H9 (cell line): ENCODE results near the gene SV2C. TPM values are rescaled to one million over a fixed set of nuclear protein-coding genes. Genes with fewer than 3 reads are reported as not detected.

Experiments used
- DNase-seq: peaks from one replicate; pipeline ENCODE4 v3.0.0-alpha.2; 2017
- H2AFZ ChIP-seq: one replicate; pipeline ENCODE4 v1.6.1; 2013; ENCODE audit warnings: mild to moderate bottlenecking, low read length, control low read depth, moderate library complexity
- H2AK5ac ChIP-seq: 2 replicates; pipeline ENCODE4 v1.6.1; 2013; ENCODE audit warnings: low read length, control low read depth, mixed read lengths; ENCODE audit not compliant: insufficient read length
- H2BK120ac ChIP-seq: one replicate; pipeline ENCODE4 v1.6.1; 2013; ENCODE audit warnings: low read depth, mild to moderate bottlenecking, low read length, control low read depth, inconsistent platforms; ENCODE audit not compliant: poor library complexity, severe bottlenecking
- H2BK12ac ChIP-seq: 2 replicates; pipeline ENCODE4 v1.6.1; 2013; ENCODE audit warnings: low read length, control low read depth, mixed read lengths, low read depth; ENCODE audit not compliant: insufficient read length
- H2BK15ac ChIP-seq: 2 replicates; pipeline ENCODE4 v1.6.1; 2013; ENCODE audit warnings: low read depth, low read length, control low read depth
- H2BK20ac ChIP-seq: one replicate; pipeline ENCODE4 v1.6.1; 2013; ENCODE audit warnings: low read depth, mild to moderate bottlenecking, low read length, control low read depth, inconsistent platforms; ENCODE audit not compliant: poor library complexity, severe bottlenecking
- H2BK5ac ChIP-seq: 2 replicates; pipeline ENCODE4 v1.6.1; 2013; ENCODE audit warnings: low read length, control low read depth, mixed read lengths; ENCODE audit not compliant: insufficient read length
- H3K14ac ChIP-seq: 2 replicates; pipeline ENCODE4 v1.6.1; 2013; ENCODE audit warnings: low read length, control low read depth; ENCODE audit not compliant: insufficient read depth
- H3K18ac ChIP-seq: 2 replicates; pipeline ENCODE4 v1.6.1; 2013; ENCODE audit warnings: low read depth, mild to moderate bottlenecking, mixed read lengths, low read length, control low read depth; ENCODE audit not compliant: insufficient read length
- H3K23ac ChIP-seq: 2 replicates; pipeline ENCODE4 v1.6.1; 2013; ENCODE audit warnings: low read length, control low read depth, mixed read lengths, low read depth; ENCODE audit not compliant: insufficient read length
- H3K23me2 ChIP-seq: 2 replicates; pipeline ENCODE4 v1.6.1; 2013; ENCODE audit warnings: low read depth, mild to moderate bottlenecking, mixed read lengths, low read length, control low read depth; ENCODE audit not compliant: insufficient read length, poor library complexity, severe bottlenecking
- H3K27ac ChIP-seq: 2 replicates; pipeline ENCODE4 v1.5.1; 2013; ENCODE audit warnings: low read length, control low read depth, mixed read lengths, low read depth; ENCODE audit not compliant: insufficient read length
- H3K27me3 ChIP-seq: 2 replicates; pipeline ENCODE4 v1.6.1; 2013; ENCODE audit warnings: low read length, control low read depth, inconsistent platforms; ENCODE audit not compliant: insufficient read depth
- H3K4ac ChIP-seq: 2 replicates; pipeline ENCODE4 v1.6.1; 2013; ENCODE audit warnings: low read depth, mild to moderate bottlenecking, control low read depth, inconsistent platforms, low read length, moderate library complexity
- H3K4me1 ChIP-seq: 2 replicates; pipeline ENCODE4 v1.6.1; 2013; ENCODE audit warnings: low read length, control low read depth, inconsistent platforms; ENCODE audit not compliant: insufficient read depth
- H3K4me2 ChIP-seq: 2 replicates; pipeline ENCODE4 v1.6.1; 2013; ENCODE audit warnings: low read length, control low read depth, mixed read lengths; ENCODE audit not compliant: insufficient read length, insufficient read depth
- H3K56ac ChIP-seq: 2 replicates; pipeline ENCODE4 v1.6.1; 2013; ENCODE audit warnings: low read depth, mild to moderate bottlenecking, mixed read lengths, low read length, control low read depth; ENCODE audit not compliant: insufficient read length
- H3K79me1 ChIP-seq: 2 replicates; pipeline ENCODE4 v1.6.1; 2013; ENCODE audit warnings: low read depth, mild to moderate bottlenecking, moderate library complexity, low read length, control low read depth, inconsistent platforms; ENCODE audit not compliant: insufficient read depth, poor library complexity, severe bottlenecking
- H3K79me2 ChIP-seq: 2 replicates; pipeline ENCODE4 v1.6.1; 2013; ENCODE audit warnings: low read length, control low read depth, inconsistent platforms; ENCODE audit not compliant: insufficient read depth
- H3K9ac ChIP-seq: 2 replicates; pipeline ENCODE4 v1.6.1; 2013; ENCODE audit warnings: low read length, control low read depth, mixed read lengths; ENCODE audit not compliant: insufficient read length; ENCODE audit errors: extremely low read depth
- H3K9me3 ChIP-seq: one replicate; pipeline ENCODE4 v1.6.1; 2013; ENCODE audit warnings: low read depth, low read length, inconsistent platforms; ENCODE audit not compliant: control insufficient read depth
- H3T11ph ChIP-seq: one replicate; pipeline ENCODE4 v1.6.1; 2013; ENCODE audit warnings: mild to moderate bottlenecking, low read length, control low read depth, inconsistent platforms
- H4K20me1 ChIP-seq: one replicate; pipeline ENCODE4 v1.6.1; 2013; ENCODE audit not compliant: control insufficient read depth, insufficient read length, insufficient read depth
- H4K5ac ChIP-seq: 2 replicates; pipeline ENCODE4 v1.6.1; 2013; ENCODE audit warnings: low read depth, mild to moderate bottlenecking, mixed read lengths, low read length, control low read depth; ENCODE audit not compliant: insufficient read length
- H4K8ac ChIP-seq: replicated peaks from 2 replicates; pipeline ENCODE4 v1.6.1; 2013; ENCODE audit warnings: low read length, control low read depth, mixed read lengths, low read depth; ENCODE audit not compliant: insufficient read length
- H4K91ac ChIP-seq: 2 replicates; pipeline ENCODE4 v1.6.1; 2013; ENCODE audit warnings: low read depth, mild to moderate bottlenecking, moderate library complexity, mixed read lengths, low read length, control low read depth; ENCODE audit not compliant: insufficient read length
- H3K27ac Mint-ChIP-seq, 3 experiments: 2 replicates in 2 of 3; 3 replicates in 1 of 3; pipeline ENCODE4 v1.8.0; 2020 to 2021; ENCODE audit warnings: mixed read lengths in 3 of 3, mild to moderate bottlenecking in 1 of 3, moderate library complexity in 1 of 3
- H3K27me3 Mint-ChIP-seq: 2 replicates; pipeline ENCODE4 v1.8.0; 2021; ENCODE audit warnings: low read depth, mild to moderate bottlenecking, moderate library complexity, mixed read lengths
- H3K36me3 Mint-ChIP-seq, 3 experiments: 2 replicates in 2 of 3; 3 replicates in 1 of 3; pipeline ENCODE4 v1.8.0; 2020 to 2021; ENCODE audit warnings: low read depth in 3 of 3, mixed read lengths in 3 of 3; ENCODE audit not compliant: insufficient read depth in 1 of 3
- H3K4me1 Mint-ChIP-seq, 2 experiments: 2 replicates each; pipeline ENCODE4 v1.8.0; 2020; ENCODE audit warnings: mixed read lengths in 2 of 2
- H3K4me3 Mint-ChIP-seq, 2 experiments: 2 replicates in 1 of 2; 3 replicates in 1 of 2; pipeline ENCODE4 v1.8.0; 2020 to 2021; ENCODE audit warnings: mild to moderate bottlenecking in 2 of 2, mixed read lengths in 2 of 2, moderate library complexity in 1 of 2
- H3K9me3 Mint-ChIP-seq, 2 experiments: 2 replicates in 1 of 2; 3 replicates in 1 of 2; pipeline ENCODE4 v1.8.0; 2020; ENCODE audit warnings: mild to moderate bottlenecking in 2 of 2, mixed read lengths in 2 of 2, moderate library complexity in 1 of 2
- WGBS: extraction: QIAGEN DNeasy Blood & Tissue Kit; methylation state at CpG from one replicate; pipeline ENCODE4 v1.1.7; 2013; ENCODE audit warnings: missing lambda C conversion rate, low lambda C conversion rate, mixed read lengths; ENCODE audit not compliant: insufficient read length; ENCODE audit errors: extremely low coverage; 5-methylcytosine and 5-hydroxymethylcytosine counted together
- total RNA-seq: library from RNA; stranded (reverse); gene quantifications from 2 replicates; pipeline ENCODE4 v1.2.1, GENCODE V29; 2021
- TF ChIP-seq, protein P1 (sequence below): fragments of 200-600 bp; sonication (generic); conservative IDR thresholded peaks from 3 replicates; pipeline ENCODE4 v1.8.0; 2021; ENCODE audit warnings: antibody characterized with exemption, mild to moderate bottlenecking

Gene SV2C
- total RNA-seq, 1 experiment from 2014 or later = 0.09 TPM

DNA sequence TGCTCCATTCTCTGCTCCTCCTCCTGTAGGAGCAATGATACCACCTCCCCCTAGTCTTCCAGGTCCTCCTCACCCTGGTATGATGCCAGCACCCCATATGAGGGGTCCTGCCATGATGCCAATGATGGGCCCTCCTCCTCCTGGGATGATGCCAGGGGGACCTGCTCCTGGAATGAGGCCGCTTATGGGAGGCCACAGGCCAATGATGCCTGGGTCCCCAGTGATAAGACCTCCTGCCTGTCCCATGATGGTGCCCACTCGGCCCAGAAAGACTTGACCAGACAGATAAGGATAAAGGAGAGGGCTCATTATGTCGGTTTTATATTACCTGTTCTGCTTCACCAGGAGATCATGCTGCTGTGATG, 293.7 kb downstream of the SV2C start:
- Histone ChIP-seq H3K9ac (no peak overlapping the region), H3K23me2 (no peaks in the 10 kb centered on the region), H3K79me1 (no peaks in the 10 kb centered on the region), H3K4me2 (no peak overlapping the region), H3K14ac (no peak overlapping the region), H3T11ph (no peak overlapping the region), H4K20me1 (no peaks in the 10 kb centered on the region), H3K4me1 (no peaks in the 10 kb centered on the region), H2BK15ac (no peak overlapping the region), H2BK120ac (no peak overlapping the region), H2BK5ac (no peak overlapping the region), H3K18ac (no peak overlapping the region), H3K56ac (no peak overlapping the region), H3K4ac (no peak overlapping the region), H2AK5ac (no peak overlapping the region), H3K79me2 (no peaks in the 10 kb centered on the region), H3K27me3 (no peaks in the 10 kb centered on the region), H4K91ac (no peak overlapping the region), H2BK20ac (no peak overlapping the region), H3K23ac (no peak overlapping the region), H3K27ac (no peak overlapping the region), H4K5ac (no peak overlapping the region), H4K8ac (no peak overlapping the region), H2AFZ (no peak overlapping the region), H2BK12ac (no peak overlapping the region), H3K9me3 (no peaks in the 10 kb centered on the region)
- Mint-ChIP-seq H3K27me3 (no peaks in the 10 kb centered on the region), H3K4me1 (peaks cover 13 to 14% of the 10 kb centered on the region in 2 experiments), H3K9me3 (no peaks in the 10 kb centered on the region), H3K36me3 (no peaks in the 10 kb centered on the region), H3K27ac (no peak overlapping the region), H3K4me3 (no peak overlapping the region)
- WGBS = no CpG with 5 or more reads among the region's 3 CpGs
- TF ChIP-seq, protein P1, sequence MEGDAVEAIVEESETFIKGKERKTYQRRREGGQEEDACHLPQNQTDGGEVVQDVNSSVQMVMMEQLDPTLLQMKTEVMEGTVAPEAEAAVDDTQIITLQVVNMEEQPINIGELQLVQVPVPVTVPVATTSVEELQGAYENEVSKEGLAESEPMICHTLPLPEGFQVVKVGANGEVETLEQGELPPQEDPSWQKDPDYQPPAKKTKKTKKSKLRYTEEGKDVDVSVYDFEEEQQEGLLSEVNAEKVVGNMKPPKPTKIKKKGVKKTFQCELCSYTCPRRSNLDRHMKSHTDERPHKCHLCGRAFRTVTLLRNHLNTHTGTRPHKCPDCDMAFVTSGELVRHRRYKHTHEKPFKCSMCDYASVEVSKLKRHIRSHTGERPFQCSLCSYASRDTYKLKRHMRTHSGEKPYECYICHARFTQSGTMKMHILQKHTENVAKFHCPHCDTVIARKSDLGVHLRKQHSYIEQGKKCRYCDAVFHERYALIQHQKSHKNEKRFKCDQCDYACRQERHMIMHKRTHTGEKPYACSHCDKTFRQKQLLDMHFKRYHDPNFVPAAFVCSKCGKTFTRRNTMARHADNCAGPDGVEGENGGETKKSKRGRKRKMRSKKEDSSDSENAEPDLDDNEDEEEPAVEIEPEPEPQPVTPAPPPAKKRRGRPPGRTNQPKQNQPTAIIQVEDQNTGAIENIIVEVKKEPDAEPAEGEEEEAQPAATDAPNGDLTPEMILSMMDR = no peak
- DNase-seq = no peak
